ENCODE data around the gene ASB1. TPM values are rescaled to one million over a fixed set of nuclear protein-coding genes. Genes with fewer than 3 reads are reported as not detected.
A peak's percentile ranks its signal among the peaks of the same experiment; 100 is the strongest.

The ASB1 gene
- total and polyA plus RNA-seq, 2 of the 13 experiments (the other 11 are each of a cell fraction or from before 2014, with no cell fraction given): 48.6 to 49.2 TPM

DNA sequence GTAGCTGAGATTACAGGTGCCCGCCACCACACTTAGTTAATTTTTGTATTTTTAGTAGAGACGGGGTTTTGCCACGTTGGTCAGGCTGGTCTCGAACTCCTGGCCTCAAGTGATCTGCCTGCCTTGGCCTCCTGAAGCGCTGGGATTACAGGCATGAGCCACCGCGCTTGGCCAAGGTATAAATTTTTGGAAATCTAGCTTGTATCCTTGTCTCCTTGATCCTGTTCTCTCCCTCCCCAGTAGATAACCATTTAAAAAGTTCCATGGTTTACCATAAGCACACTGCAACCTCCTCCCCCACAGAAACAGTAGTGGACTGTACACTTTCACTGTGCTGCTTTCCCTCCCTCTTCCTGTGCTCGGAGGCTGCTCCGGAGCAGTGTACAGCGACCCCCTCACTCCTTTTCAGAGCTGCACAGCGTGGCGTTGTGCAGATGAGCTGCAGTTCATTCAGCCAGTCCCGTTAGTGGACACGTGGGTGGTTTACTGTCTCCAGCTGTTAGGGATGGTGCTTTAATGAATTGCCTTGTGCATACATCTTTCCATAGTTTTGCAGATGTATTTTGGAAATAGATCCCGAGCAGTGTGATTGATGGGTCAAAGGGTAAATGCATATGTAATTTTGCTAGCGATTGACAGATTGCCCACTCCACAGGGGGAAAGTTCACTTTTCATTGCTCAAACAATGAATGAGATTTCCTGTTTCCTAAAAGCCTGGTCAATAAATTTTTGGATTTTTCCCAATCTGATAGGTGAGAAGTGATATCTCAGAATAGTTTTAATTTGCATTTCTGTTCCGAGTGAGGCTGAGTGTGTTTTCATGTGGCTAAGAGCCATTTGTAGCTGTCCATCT lies 14.8 kb downstream of the ASB1 start (continued):
- TF ChIP-seq, protein P1, sequence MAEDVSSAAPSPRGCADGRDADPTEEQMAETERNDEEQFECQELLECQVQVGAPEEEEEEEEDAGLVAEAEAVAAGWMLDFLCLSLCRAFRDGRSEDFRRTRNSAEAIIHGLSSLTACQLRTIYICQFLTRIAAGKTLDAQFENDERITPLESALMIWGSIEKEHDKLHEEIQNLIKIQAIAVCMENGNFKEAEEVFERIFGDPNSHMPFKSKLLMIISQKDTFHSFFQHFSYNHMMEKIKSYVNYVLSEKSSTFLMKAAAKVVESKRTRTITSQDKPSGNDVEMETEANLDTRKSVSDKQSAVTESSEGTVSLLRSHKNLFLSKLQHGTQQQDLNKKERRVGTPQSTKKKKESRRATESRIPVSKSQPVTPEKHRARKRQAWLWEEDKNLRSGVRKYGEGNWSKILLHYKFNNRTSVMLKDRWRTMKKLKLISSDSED (CRISPR knock-in tag; IDR thresholded peaks at IDR 0.05): no peak
- TF ChIP-seq KMT2A (CRISPR knock-in tag; IDR thresholded peaks at IDR 0.05): peak; percentile 94
- no peak for TF ChIP-seq ZFP36L2 (CRISPR knock-in tag; IDR thresholded peaks at IDR 0.05)
- TF ChIP-seq ZNF101 (CRISPR knock-in tag; IDR thresholded peaks at IDR 0.05; ENCODE audit: borderline replicate concordance, low read depth): no peak; the same call in 1 of the 2 replicates
- TF ChIP-seq, protein P2, sequence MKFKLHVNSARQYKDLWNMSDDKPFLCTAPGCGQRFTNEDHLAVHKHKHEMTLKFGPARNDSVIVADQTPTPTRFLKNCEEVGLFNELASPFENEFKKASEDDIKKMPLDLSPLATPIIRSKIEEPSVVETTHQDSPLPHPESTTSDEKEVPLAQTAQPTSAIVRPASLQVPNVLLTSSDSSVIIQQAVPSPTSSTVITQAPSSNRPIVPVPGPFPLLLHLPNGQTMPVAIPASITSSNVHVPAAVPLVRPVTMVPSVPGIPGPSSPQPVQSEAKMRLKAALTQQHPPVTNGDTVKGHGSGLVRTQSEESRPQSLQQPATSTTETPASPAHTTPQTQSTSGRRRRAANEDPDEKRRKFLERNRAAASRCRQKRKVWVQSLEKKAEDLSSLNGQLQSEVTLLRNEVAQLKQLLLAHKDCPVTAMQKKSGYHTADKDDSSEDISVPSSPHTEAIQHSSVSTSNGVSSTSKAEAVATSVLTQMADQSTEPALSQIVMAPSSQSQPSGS (CRISPR knock-in tag; IDR thresholded peaks at IDR 0.05): peak; percentile 85; the same call in 1 of the 2 replicates
- TF ChIP-seq, protein P3, sequence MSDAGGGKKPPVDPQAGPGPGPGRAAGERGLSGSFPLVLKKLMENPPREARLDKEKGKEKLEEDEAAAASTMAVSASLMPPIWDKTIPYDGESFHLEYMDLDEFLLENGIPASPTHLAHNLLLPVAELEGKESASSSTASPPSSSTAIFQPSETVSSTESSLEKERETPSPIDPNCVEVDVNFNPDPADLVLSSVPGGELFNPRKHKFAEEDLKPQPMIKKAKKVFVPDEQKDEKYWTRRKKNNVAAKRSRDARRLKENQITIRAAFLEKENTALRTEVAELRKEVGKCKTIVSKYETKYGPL (CRISPR knock-in tag; IDR thresholded peaks at IDR 0.05): no peak
- TF ChIP-seq MEIS1 (CRISPR knock-in tag; IDR thresholded peaks at IDR 0.05; ENCODE audit: borderline replicate concordance): peak; percentile 55; the same call in 1 of the 2 replicates
- no peak for TF ChIP-seq MTF2 (CRISPR knock-in tag; IDR thresholded peaks at IDR 0.05; ENCODE audit: borderline replicate concordance)
- TF ChIP-seq ZNF589 (CRISPR knock-in tag; conservative IDR thresholded peaks at IDR 0.05): no peak; the same call in 1 of the 2 replicates
- TF ChIP-seq ZNF138 (CRISPR knock-in tag; IDR thresholded peaks at IDR 0.05; ENCODE audit: low read depth): no peak
- no peak for TF ChIP-seq MATR3 (CRISPR knock-in tag; IDR thresholded peaks at IDR 0.05)
- TF ChIP-seq, protein P4, sequence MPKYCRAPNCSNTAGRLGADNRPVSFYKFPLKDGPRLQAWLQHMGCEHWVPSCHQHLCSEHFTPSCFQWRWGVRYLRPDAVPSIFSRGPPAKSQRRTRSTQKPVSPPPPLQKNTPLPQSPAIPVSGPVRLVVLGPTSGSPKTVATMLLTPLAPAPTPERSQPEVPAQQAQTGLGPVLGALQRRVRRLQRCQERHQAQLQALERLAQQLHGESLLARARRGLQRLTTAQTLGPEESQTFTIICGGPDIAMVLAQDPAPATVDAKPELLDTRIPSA (CRISPR knock-in tag; IDR thresholded peaks at IDR 0.05; ENCODE audit: borderline replicate concordance): no peak
- TF ChIP-seq, protein P5, sequence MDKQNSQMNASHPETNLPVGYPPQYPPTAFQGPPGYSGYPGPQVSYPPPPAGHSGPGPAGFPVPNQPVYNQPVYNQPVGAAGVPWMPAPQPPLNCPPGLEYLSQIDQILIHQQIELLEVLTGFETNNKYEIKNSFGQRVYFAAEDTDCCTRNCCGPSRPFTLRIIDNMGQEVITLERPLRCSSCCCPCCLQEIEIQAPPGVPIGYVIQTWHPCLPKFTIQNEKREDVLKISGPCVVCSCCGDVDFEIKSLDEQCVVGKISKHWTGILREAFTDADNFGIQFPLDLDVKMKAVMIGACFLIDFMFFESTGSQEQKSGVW (CRISPR knock-in tag; IDR thresholded peaks at IDR 0.05; ENCODE audit: borderline replicate concordance): no peak
- TF ChIP-seq CHCHD3 (CRISPR knock-in tag; IDR thresholded peaks at IDR 0.05): 0 out of 2 replicates have a peak, but pooled peaks have one; percentile 39
- no peak for TF ChIP-seq RFX3 (CRISPR knock-in tag; IDR thresholded peaks at IDR 0.05)
- TF ChIP-seq ZFP90 (CRISPR knock-in tag; IDR thresholded peaks at IDR 0.05; ENCODE audit: borderline replicate concordance): peak; percentile 40; the same call in 1 of the 2 replicates
- TF ChIP-seq, protein P6, sequence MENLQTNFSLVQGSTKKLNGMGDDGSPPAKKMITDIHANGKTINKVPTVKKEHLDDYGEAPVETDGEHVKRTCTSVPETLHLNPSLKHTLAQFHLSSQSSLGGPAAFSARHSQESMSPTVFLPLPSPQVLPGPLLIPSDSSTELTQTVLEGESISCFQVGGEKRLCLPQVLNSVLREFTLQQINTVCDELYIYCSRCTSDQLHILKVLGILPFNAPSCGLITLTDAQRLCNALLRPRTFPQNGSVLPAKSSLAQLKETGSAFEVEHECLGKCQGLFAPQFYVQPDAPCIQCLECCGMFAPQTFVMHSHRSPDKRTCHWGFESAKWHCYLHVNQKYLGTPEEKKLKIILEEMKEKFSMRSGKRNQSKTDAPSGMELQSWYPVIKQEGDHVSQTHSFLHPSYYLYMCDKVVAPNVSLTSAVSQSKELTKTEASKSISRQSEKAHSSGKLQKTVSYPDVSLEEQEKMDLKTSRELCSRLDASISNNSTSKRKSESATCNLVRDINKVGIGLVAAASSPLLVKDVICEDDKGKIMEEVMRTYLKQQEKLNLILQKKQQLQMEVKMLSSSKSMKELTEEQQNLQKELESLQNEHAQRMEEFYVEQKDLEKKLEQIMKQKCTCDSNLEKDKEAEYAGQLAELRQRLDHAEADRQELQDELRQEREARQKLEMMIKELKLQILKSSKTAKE (CRISPR knock-in tag; IDR thresholded peaks at IDR 0.05; ENCODE audit: borderline replicate concordance): peak; percentile 52; the same call in 1 of the 2 replicates
- TF ChIP-seq, protein P7, sequence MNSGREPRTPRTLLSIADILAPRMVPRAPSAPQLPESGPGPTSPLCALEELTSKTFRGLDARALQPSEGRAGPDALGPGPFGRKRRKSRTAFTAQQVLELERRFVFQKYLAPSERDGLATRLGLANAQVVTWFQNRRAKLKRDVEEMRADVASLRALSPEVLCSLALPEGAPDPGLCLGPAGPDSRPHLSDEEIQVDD (CRISPR knock-in tag; IDR thresholded peaks at IDR 0.05; ENCODE audit: borderline replicate concordance): no peak
- TF ChIP-seq SIX1 (CRISPR knock-in tag; IDR thresholded peaks at IDR 0.05; ENCODE audit: borderline replicate concordance): peak; percentile 29; the same call in 1 of the 2 replicates

Data from HepG2 (cell line).